Osteoblast (primary cell): ENCODE data around the gene FAM177B. TPM values are rescaled to one million over a fixed set of nuclear protein-coding genes. Genes with fewer than 3 reads are reported as not detected.

ENCODE experiments used
- DNase-seq: peaks from one replicate; pipeline ENCODE4 v3.0.0; 2011; ENCODE audit warnings: low spot score, mixed read lengths; ENCODE audit not compliant: insufficient read length; ENCODE audit errors: missing footprints
- H2AFZ ChIP-seq: 2 replicates; pipeline ENCODE4 v1.6.0; 2011; ENCODE audit warnings: mild to moderate bottlenecking, low read length
- H3K27ac ChIP-seq: 2 replicates; pipeline ENCODE4 v1.5.1; 2011; ENCODE audit warnings: mild to moderate bottlenecking, low read depth, low read length, moderate library complexity
- H3K27me3 ChIP-seq: 2 replicates; pipeline ENCODE4 v1.6.0; 2012; ENCODE audit warnings: mild to moderate bottlenecking, control low read depth, inconsistent platforms, low read length, moderate library complexity; ENCODE audit not compliant: insufficient read depth
- H3K36me3 ChIP-seq: 2 replicates; pipeline ENCODE4 v1.5.1; 2011; ENCODE audit warnings: mild to moderate bottlenecking, low read length, control low read depth, moderate library complexity; ENCODE audit not compliant: insufficient read depth
- H3K4me1 ChIP-seq: 2 replicates; pipeline ENCODE4 v1.5.1; 2011; ENCODE audit warnings: mild to moderate bottlenecking, low read length, control low read depth, moderate library complexity; ENCODE audit not compliant: insufficient read depth
- H3K4me2 ChIP-seq: 2 replicates; pipeline ENCODE4 v1.6.0; 2011; ENCODE audit warnings: mild to moderate bottlenecking, low read length; ENCODE audit not compliant: insufficient read depth
- H3K4me3 ChIP-seq: fragments of 200-600 bp; sonication (generic); 3 replicates; pipeline ENCODE4 v1.5.1; 2012; ENCODE audit warnings: mild to moderate bottlenecking, low read length, inconsistent platforms; ENCODE audit not compliant: insufficient read depth
- H3K79me2 ChIP-seq: 2 replicates; pipeline ENCODE4 v1.6.0; 2012; ENCODE audit warnings: mild to moderate bottlenecking, low read length, control low read depth, inconsistent platforms; ENCODE audit not compliant: insufficient read depth
- H3K9me3 ChIP-seq: 2 replicates; pipeline ENCODE4 v1.5.1; 2011; ENCODE audit warnings: low read depth, low read length, control low read depth
- H4K20me1 ChIP-seq: 2 replicates; pipeline ENCODE4 v1.6.0; 2012; ENCODE audit warnings: mild to moderate bottlenecking, low read length, control low read depth; ENCODE audit not compliant: insufficient read depth
- total RNA-seq: library from RNA; depleted of rRNA; stranded (reverse); fragments of >200 nt; gene quantifications from 2 replicates; pipeline ENCODE4 v1.2.3, GENCODE V29; 2012
- TF ChIP-seq, protein P1 (sequence below): IDR thresholded peaks from 2 replicates; pipeline ENCODE4 v1.5.1; 2011; ENCODE audit warnings: mild to moderate bottlenecking, low read depth, low read length, moderate library complexity; ENCODE audit errors: extremely low read depth

Gene FAM177B
- total RNA-seq, 1 donor = not detected

GRCh38 chr1:222706815-222707214 lies 30.2 kb upstream of the FAM177B start:
- H3K4me3 ChIP-seq = no peak overlapping the region
- TF ChIP-seq, protein P1, sequence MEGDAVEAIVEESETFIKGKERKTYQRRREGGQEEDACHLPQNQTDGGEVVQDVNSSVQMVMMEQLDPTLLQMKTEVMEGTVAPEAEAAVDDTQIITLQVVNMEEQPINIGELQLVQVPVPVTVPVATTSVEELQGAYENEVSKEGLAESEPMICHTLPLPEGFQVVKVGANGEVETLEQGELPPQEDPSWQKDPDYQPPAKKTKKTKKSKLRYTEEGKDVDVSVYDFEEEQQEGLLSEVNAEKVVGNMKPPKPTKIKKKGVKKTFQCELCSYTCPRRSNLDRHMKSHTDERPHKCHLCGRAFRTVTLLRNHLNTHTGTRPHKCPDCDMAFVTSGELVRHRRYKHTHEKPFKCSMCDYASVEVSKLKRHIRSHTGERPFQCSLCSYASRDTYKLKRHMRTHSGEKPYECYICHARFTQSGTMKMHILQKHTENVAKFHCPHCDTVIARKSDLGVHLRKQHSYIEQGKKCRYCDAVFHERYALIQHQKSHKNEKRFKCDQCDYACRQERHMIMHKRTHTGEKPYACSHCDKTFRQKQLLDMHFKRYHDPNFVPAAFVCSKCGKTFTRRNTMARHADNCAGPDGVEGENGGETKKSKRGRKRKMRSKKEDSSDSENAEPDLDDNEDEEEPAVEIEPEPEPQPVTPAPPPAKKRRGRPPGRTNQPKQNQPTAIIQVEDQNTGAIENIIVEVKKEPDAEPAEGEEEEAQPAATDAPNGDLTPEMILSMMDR = peak; percentile 6
- peaks cover 6% of the 10 kb centered on the region for H4K20me1 ChIP-seq
- no peaks in the 10 kb centered on the region for H3K9me3 ChIP-seq
- DNase-seq = no peak
- H3K36me3 ChIP-seq = peaks cover 13% of the 10 kb centered on the region
- H2AFZ ChIP-seq = no peak overlapping the region
- no peak overlapping the region for H3K27ac ChIP-seq
- H3K27me3 ChIP-seq = no peaks in the 10 kb centered on the region
- no peak overlapping the region for H3K4me2 ChIP-seq
- peaks cover 98% of the 10 kb centered on the region for H3K79me2 ChIP-seq
- H3K4me1 ChIP-seq = peaks cover 11% of the 10 kb centered on the region

DNA sequence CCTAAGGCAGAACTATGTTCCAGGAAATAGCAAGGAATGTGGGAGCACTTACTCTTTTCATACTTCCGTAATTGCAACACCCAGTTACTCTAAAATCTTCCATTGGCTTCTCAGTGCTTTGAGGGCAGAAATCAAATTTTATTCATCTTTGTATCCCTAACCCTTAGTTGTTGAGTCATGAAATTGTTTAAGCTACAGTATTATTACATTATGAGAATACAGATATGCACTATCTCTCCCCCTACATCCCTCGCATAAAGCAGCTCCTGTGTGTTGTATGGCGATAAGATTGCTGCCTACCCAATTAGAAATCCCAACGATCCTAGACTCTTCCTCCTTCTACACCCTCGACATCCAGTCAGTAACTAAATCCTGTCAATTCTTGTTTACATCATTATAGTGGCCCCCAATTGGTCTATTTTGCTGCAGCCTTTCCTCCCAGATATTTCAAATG lies 27.3 kb upstream of the FAM177B start:
- Histone ChIP-seq H2AFZ (no peak overlapping the region), H3K9me3 (no peaks in the 10 kb centered on the region), H3K79me2 (peaks cover 89% of the 10 kb centered on the region), H3K4me1 (peaks cover 11% of the 10 kb centered on the region), H3K4me2 (peak overlapping the region; percentile 88), H3K36me3 (peaks cover 4% of the 10 kb centered on the region), H3K27ac (no peak overlapping the region), H3K27me3 (no peaks in the 10 kb centered on the region), H3K4me3 (no peak overlapping the region), H4K20me1 (peaks cover 6% of the 10 kb centered on the region)
- TF ChIP-seq, protein P1 = no peak
- DNase-seq = no peak

- DNase-seq = peak; percentile 87
- peak overlapping the region; percentile 88 for H3K4me2 ChIP-seq
Measured at GRCh38 chr1:222711319-222712252, 25.4 kb upstream of the FAM177B start.

More at GRCh38 chr1:222711319-222712252, 25.4 kb upstream of the FAM177B start:
- Histone ChIP-seq H4K20me1 (peaks cover 3% of the 10 kb centered on the region), H3K4me1 (peaks cover 11% of the 10 kb centered on the region), H3K79me2 (peaks cover 82% of the 10 kb centered on the region), H3K27ac (peak overlapping the region; percentile 92), H3K4me3 (peak overlapping the region; percentile 84), H3K36me3 (peaks cover 11% of the 10 kb centered on the region), H2AFZ (peak overlapping the region; percentile 96), H3K9me3 (no peaks in the 10 kb centered on the region), H3K27me3 (no peaks in the 10 kb centered on the region)
- TF ChIP-seq, protein P1 = no peak
